ENCODE data around the gene RCN1.

- no peak for TF ChIP-seq EZH2phosphoT487 (conservative IDR thresholded peaks at IDR 0.05; ENCODE audit: low read length)
- TF ChIP-seq, protein P1, sequence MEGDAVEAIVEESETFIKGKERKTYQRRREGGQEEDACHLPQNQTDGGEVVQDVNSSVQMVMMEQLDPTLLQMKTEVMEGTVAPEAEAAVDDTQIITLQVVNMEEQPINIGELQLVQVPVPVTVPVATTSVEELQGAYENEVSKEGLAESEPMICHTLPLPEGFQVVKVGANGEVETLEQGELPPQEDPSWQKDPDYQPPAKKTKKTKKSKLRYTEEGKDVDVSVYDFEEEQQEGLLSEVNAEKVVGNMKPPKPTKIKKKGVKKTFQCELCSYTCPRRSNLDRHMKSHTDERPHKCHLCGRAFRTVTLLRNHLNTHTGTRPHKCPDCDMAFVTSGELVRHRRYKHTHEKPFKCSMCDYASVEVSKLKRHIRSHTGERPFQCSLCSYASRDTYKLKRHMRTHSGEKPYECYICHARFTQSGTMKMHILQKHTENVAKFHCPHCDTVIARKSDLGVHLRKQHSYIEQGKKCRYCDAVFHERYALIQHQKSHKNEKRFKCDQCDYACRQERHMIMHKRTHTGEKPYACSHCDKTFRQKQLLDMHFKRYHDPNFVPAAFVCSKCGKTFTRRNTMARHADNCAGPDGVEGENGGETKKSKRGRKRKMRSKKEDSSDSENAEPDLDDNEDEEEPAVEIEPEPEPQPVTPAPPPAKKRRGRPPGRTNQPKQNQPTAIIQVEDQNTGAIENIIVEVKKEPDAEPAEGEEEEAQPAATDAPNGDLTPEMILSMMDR (IDR thresholded peaks at IDR 0.05; ENCODE audit: insufficient read depth, low read length, poor library complexity, severe bottlenecking) = no peak
Observed at GRCh38 chr11:32110795-32111194, 19.9 kb downstream of the RCN1 start.
